ENCODE results near the gene CCR2.
"Not testable (repeated sequence)": the region's sequence is repeated elsewhere in the genome, so short reads cannot be mapped to it uniquely, and the experiment has no call there.

CCR2 gene

GRCh38 chr3:46353647-46354410 lies at the start of gene CCR2:
Gene CCR2 (plus strand): TSS chr3:46354111. CDS start chr3:46357528, 3,417 bp downstream.
- DNase-seq (ENCODE audit: low read depth) = no peak

GRCh38 chr3:46304739-46305138 lies 49.2 kb upstream of the CCR2 start:
- DNase-seq (ENCODE audit: low read depth) = no peak

GRCh38 chr3:46312991-46313390 lies 40.9 kb upstream of the CCR2 start:
- no peak for DNase-seq (ENCODE audit: low read depth)

GRCh38 chr3:46314517-46314916 lies 39.4 kb upstream of the CCR2 start:
- DNase-seq (ENCODE audit: low read depth) = no peak

GRCh38 chr3:46316206-46316605 lies 37.7 kb upstream of the CCR2 start:
- DNase-seq (ENCODE audit: low read depth) = no peak

GRCh38 chr3:46318207-46318927 lies 35.5 kb upstream of the CCR2 start:
- no peak for DNase-seq (ENCODE audit: low read depth)

- DNase-seq (ENCODE audit: low read depth) = no peak
Observed at GRCh38 chr3:46321461-46322104, 32.3 kb upstream of the CCR2 start.

- no peak for DNase-seq (ENCODE audit: low read depth)
Observed at GRCh38 chr3:46324036-46324435, 29.9 kb upstream of the CCR2 start.

GRCh38 chr3:46325645-46326300 lies 28.1 kb upstream of the CCR2 start:
- DNase-seq (ENCODE audit: low read depth) = no peak

- DNase-seq (ENCODE audit: low read depth) = not testable (repeated sequence)
Observed at GRCh38 chr3:46330676-46331075, 23.2 kb upstream of the CCR2 start.

GRCh38 chr3:46334741-46335478 lies 19.0 kb upstream of the CCR2 start:
- DNase-seq (ENCODE audit: low read depth) = no peak

- DNase-seq (ENCODE audit: low read depth) = no peak
Observed at GRCh38 chr3:46335541-46335940, 18.4 kb upstream of the CCR2 start.

GRCh38 chr3:46337911-46338310 lies 16.0 kb upstream of the CCR2 start:
- no peak for DNase-seq (ENCODE audit: low read depth)

- DNase-seq (ENCODE audit: low read depth) = no peak
Observed at GRCh38 chr3:46338840-46339239, 15.1 kb upstream of the CCR2 start.

GRCh38 chr3:46344476-46344875 lies 9.4 kb upstream of the CCR2 start:
- no peak for DNase-seq (ENCODE audit: low read depth)

- no peak for DNase-seq (ENCODE audit: low read depth)
Observed at GRCh38 chr3:46348823-46349482, 5.0 kb upstream of the CCR2 start.

GRCh38 chr3:46349484-46350261 lies 4.2 kb upstream of the CCR2 start:
- DNase-seq (ENCODE audit: low read depth) = no peak

- no peak for DNase-seq (ENCODE audit: low read depth)
Observed at GRCh38 chr3:46350262-46350565, 3.7 kb upstream of the CCR2 start.

GRCh38 chr3:46351646-46352045 lies 2.3 kb upstream of the CCR2 start:
- DNase-seq (ENCODE audit: low read depth) = no peak

- DNase-seq (ENCODE audit: low read depth) = no peak
Observed at GRCh38 chr3:46353090-46353489, 821 bp upstream of the CCR2 start.

GRCh38 chr3:46354478-46354877 lies 567 bp downstream of the CCR2 start:
- no peak for DNase-seq (ENCODE audit: low read depth)

All from stimulated activated CD8-positive, alpha-beta memory T cell treated with anti-CD3 and anti-CD28 coated beads, Interleukin-7, amount 100 ng/mL, for 24 hours (primary cell).